Measurements from ENCODE around the gene ITSN1. TPM values are rescaled to one million over a fixed set of nuclear protein-coding genes. Genes with fewer than 3 reads are reported as not detected.

ITSN1 gene
- total RNA-seq, 1 donor from 2014 or later = 44.0 TPM

DNA sequence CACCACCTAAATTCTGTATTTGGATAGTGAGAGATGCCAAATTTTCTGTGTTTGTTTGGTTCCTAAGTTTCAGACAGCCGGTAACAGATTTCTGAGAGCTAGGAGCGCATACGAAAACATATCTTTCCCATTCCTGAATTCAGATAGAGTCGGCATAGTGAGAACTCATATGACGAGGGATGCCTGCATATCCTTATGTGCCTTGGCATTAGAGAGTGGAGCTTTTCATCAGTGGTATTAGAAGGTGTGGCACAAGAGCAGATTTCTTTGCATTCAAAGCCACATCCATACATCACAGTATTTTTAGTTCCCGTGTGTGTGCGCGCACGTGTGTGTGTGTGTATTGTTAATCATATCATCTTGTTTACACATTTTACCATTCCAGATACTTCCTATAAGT is 187.5 kb downstream of the ITSN1 start:
- Mint-ChIP-seq H3K36me3 (ENCODE audit: unreplicated experiment) (peaks cover 56% of the 10 kb centered on the region), H3K27me3 (ENCODE audit: unreplicated experiment) (no peaks in the 10 kb centered on the region), H3K27ac (ENCODE audit: unreplicated experiment) (no peak overlapping the region), H3K9me3 (ENCODE audit: unreplicated experiment) (no peaks in the 10 kb centered on the region), H3K4me3 (ENCODE audit: unreplicated experiment) (no peak overlapping the region), H3K4me1 (ENCODE audit: unreplicated experiment) (peaks cover 41% of the 10 kb centered on the region)
- DNase-seq (ENCODE audit: extremely low spot score, unreplicated experiment) = no peak
- TF ChIP-seq, protein P1, sequence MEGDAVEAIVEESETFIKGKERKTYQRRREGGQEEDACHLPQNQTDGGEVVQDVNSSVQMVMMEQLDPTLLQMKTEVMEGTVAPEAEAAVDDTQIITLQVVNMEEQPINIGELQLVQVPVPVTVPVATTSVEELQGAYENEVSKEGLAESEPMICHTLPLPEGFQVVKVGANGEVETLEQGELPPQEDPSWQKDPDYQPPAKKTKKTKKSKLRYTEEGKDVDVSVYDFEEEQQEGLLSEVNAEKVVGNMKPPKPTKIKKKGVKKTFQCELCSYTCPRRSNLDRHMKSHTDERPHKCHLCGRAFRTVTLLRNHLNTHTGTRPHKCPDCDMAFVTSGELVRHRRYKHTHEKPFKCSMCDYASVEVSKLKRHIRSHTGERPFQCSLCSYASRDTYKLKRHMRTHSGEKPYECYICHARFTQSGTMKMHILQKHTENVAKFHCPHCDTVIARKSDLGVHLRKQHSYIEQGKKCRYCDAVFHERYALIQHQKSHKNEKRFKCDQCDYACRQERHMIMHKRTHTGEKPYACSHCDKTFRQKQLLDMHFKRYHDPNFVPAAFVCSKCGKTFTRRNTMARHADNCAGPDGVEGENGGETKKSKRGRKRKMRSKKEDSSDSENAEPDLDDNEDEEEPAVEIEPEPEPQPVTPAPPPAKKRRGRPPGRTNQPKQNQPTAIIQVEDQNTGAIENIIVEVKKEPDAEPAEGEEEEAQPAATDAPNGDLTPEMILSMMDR (IDR thresholded peaks at IDR 0.05) = no peak

DNA sequence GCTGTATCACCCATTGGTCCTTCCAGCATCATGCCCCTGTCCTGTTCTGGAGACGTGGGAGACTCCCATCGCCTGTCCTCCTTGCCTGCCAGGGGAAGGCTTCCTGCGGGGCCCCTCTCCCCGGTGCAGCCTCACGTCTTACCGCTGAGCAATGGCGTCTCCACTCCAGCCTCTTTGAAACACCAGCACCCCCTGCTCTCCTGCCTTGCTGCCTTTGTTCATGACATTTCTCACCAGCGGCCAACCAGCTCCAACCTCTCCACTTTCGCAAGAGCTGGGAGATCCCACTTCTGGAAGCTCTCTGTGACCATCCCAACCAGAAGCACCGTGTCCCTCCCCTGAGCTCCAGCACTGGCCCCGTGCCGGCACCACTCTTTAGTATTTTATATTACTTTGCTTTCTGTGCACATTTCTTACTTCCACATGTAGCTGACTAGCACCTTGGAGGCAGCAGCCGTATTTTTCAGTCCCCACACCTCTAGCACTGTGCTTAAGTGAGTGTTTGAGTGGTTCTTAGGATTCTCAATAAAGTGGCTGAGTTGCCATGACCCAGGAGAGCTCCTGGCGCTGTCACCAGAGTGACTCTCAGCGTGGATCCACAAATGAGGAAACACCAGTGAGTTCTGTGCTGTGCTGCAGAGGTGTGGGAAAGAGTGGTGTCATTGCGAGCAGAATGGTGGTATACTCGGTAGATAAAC is 189.8 kb downstream of the ITSN1 start:
- Mint-ChIP-seq H3K9me3 (ENCODE audit: unreplicated experiment) (no peaks in the 10 kb centered on the region), H3K27ac (ENCODE audit: unreplicated experiment) (no peak overlapping the region), H3K4me1 (ENCODE audit: unreplicated experiment) (peaks cover 32% of the 10 kb centered on the region), H3K27me3 (ENCODE audit: unreplicated experiment) (no peaks in the 10 kb centered on the region), H3K4me3 (ENCODE audit: unreplicated experiment) (no peak overlapping the region), H3K36me3 (ENCODE audit: unreplicated experiment) (peaks cover 66% of the 10 kb centered on the region)
- TF ChIP-seq, protein P1 (IDR thresholded peaks at IDR 0.05) = no peak
- DNase-seq (ENCODE audit: extremely low spot score, unreplicated experiment) = no peak

DNA sequence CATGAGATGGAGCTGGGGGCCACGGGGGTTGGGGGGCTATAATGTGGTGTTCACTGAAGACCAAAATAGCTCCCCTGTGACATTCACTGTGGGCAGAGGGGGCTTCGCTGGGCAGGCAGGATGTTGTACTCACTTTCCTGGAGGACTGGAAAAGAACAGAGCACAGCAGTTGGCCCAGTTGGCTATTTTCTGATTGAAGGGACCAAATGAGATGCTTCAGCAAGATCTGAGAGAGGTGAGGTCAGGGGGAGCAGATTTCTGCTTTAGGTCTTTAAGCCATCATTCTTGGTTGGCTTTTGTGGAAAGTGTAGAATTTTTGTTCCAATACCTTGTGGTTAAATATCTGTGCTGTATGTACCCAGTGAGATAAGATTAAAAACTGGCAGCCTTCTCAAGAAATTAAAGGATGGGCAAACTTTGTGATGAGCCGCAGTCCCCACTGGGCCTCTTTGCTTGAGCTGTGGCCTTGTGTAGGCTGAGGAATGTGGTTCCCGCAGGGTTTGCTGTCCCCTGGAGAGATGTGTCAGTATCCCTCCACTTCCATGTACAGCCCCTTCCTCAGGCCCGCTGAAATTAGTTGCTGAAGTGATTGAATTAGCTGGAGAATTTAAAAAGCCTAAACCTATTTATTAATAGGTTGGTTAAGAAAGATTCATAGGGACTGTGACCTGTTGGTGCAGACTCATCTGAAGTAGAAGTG is 192.7 kb downstream of the ITSN1 start:
- H3K4me3 Mint-ChIP-seq (ENCODE audit: unreplicated experiment) = no peak overlapping the region
- H3K36me3 Mint-ChIP-seq (ENCODE audit: unreplicated experiment) = peaks cover 62% of the 10 kb centered on the region
- no peaks in the 10 kb centered on the region for H3K27me3 Mint-ChIP-seq (ENCODE audit: unreplicated experiment)
- TF ChIP-seq, protein P1 (IDR thresholded peaks at IDR 0.05) = no peak
- peak overlapping the region; percentile 61 for H3K27ac Mint-ChIP-seq (ENCODE audit: unreplicated experiment)
- peaks cover 17% of the 10 kb centered on the region for H3K4me1 Mint-ChIP-seq (ENCODE audit: unreplicated experiment)
- no peaks in the 10 kb centered on the region for H3K9me3 Mint-ChIP-seq (ENCODE audit: unreplicated experiment)
- no peak for DNase-seq (ENCODE audit: extremely low spot score, unreplicated experiment)

DNA sequence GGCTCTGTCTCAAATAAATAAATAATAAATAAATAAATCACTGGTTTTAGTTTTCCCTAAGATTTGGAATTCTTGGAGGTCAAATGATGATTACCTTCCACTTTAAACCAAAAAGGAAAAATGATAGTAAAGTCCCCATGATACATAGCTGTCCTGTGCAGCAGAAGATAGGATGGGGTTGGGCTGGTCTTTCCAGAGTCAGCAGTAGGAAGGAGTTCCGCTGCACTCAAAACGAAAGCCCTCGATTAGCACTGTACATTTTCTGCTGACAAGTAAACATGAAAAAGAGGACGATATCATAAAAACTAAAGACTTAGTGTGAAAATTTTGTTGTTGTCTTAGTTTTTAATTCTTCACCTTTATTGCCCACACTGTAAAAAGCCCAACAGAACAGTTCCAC is 193.6 kb downstream of the ITSN1 start:
- no peak overlapping the region for H3K27ac Mint-ChIP-seq (ENCODE audit: unreplicated experiment)
- H3K9me3 Mint-ChIP-seq (ENCODE audit: unreplicated experiment) = no peaks in the 10 kb centered on the region

DNA sequence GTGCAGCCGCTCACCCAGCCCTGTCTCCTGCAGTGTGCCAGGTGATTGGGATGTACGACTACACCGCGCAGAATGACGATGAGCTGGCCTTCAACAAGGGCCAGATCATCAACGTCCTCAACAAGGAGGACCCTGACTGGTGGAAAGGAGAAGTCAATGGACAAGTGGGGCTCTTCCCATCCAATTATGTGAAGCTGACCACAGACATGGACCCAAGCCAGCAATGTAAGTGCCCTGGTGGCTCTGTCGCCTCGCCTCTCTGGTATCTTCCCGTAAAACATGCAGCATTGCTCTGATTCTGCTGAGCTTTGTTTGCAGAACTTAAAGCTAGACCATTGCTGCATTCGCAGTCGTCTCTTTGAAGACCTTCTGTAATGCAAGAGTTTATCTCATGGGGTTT is 194.1 kb downstream of the ITSN1 start:
- DNase-seq (ENCODE audit: extremely low spot score, unreplicated experiment) = no peak
- no peaks in the 10 kb centered on the region for H3K27me3 Mint-ChIP-seq (ENCODE audit: unreplicated experiment)
- peaks cover 17% of the 10 kb centered on the region for H3K4me1 Mint-ChIP-seq (ENCODE audit: unreplicated experiment)
- peaks cover 51% of the 10 kb centered on the region for H3K36me3 Mint-ChIP-seq (ENCODE audit: unreplicated experiment)
- H3K27ac Mint-ChIP-seq (ENCODE audit: unreplicated experiment) = no peak overlapping the region
- no peaks in the 10 kb centered on the region for H3K9me3 Mint-ChIP-seq (ENCODE audit: unreplicated experiment)
- H3K4me3 Mint-ChIP-seq (ENCODE audit: unreplicated experiment) = no peak overlapping the region
- TF ChIP-seq, protein P1 (IDR thresholded peaks at IDR 0.05) = no peak

More for the DNA sequence above, 193.6 kb downstream of the ITSN1 start:
- DNase-seq (ENCODE audit: extremely low spot score, unreplicated experiment) = no peak
- peaks cover 17% of the 10 kb centered on the region for H3K4me1 Mint-ChIP-seq (ENCODE audit: unreplicated experiment)
- H3K4me3 Mint-ChIP-seq (ENCODE audit: unreplicated experiment) = no peak overlapping the region
- TF ChIP-seq, protein P1 (IDR thresholded peaks at IDR 0.05) = no peak
- H3K27me3 Mint-ChIP-seq (ENCODE audit: unreplicated experiment) = no peaks in the 10 kb centered on the region
- peaks cover 56% of the 10 kb centered on the region for H3K36me3 Mint-ChIP-seq (ENCODE audit: unreplicated experiment)

Data from osteocyte (in vitro differentiated cells).